Central memory CD4-positive, alpha-beta T cell (primary cell): Measurements from ENCODE around the gene RMND5B.
A peak's percentile ranks its signal among the peaks of the same experiment; 100 is the strongest.
"Not testable (repeated sequence)": the region's sequence is repeated elsewhere in the genome, so short reads cannot be mapped to it uniquely, and the experiment has no call there.

Experiments used
- DNase-seq: peaks from one replicate; pipeline ENCODE4 v3.0.0; 2022
- total RNA-seq, 3 experiments: gene quantifications; one replicate each; lab custom pipeline; 2026; lab: John Stamatoyannopoulos, UW

The RMND5B gene, protein sequence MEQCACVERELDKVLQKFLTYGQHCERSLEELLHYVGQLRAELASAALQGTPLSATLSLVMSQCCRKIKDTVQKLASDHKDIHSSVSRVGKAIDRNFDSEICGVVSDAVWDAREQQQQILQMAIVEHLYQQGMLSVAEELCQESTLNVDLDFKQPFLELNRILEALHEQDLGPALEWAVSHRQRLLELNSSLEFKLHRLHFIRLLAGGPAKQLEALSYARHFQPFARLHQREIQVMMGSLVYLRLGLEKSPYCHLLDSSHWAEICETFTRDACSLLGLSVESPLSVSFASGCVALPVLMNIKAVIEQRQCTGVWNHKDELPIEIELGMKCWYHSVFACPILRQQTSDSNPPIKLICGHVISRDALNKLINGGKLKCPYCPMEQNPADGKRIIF
- 23.9 to 28.2 (median 28.1) reads per million in 3 experiments for total RNA-seq

DNA sequence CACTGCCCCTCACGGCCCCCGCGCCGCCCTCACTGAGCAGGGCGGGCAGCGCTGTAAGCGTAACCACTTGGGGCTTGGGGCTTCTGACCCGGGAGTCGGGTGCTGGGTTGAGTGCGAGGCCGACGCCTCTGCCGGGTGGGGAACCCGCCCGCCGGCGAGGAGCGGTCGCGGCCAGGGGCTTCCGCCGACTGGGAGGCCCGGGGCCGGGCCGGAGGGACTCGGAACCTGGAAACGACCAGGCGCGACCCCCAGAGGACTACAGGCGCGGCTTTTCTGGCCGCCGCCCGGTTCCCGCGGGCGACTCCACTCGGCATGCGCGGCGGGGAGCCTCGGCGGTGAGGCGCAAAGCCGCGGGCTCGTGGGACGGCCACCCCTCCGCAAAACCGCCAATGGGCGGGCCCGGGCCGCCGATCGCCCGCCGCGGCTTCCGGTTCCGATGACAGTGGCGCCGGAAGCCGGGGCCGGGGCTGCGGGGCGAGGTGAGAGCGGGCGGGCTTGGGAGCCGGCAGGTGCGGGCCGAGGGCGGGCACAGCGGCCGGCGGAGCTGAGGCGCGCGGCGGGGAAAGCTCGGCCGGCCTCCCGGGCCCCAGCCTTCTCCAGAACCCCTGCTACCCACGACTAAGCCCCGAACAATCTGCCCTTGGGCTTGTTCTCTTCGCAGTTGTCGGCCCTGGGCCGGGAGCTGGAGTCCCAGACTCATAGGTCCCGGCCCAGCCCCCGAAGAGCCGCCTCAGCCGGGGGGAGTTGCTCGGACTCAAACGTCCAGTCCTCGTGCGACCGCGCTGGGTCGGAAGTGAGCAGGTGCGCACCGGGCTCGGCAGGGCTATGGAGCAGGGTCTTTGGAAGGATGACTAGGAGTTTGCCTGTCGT is at the start of gene RMND5B:
RMND5B (plus strand) TSS at position 439 of the 870 bp plus-strand sequence. CDS start 7,106 bp downstream, outside the sequence.
- DNase-seq = peak; percentile 80

DNA sequence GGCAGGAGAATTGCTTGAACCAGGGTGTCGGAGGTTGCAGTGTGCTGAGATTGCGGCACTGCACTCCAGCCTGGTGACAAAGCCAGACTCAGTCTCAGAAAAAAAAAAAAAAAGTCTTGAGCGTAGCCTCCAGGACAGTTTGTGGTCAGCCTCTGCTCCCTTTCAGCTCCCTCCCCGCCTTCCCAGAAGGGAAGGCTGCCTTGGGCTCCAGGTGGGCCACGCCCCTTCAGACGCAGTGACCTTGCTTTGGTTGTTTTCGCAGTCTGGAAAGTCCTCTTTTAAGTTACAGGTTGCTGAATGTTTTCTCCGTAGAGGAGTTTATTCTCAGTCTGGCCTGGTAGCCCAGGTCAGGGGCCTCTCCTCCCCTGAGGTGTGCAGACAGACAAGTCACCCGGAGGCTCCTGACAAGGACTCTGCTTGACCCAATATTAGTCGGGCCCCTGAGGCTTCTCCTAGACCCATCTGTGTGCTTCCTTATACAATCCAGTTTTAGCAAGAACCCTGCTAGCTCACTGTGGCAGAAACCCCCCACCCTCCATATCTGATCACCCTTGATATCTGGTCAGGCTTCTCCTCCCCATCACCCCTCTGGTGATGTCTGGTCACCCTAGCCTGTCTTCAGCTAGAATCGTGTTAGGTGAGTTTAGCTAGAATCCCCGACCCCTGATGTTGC is 49.1 kb upstream of the RMND5B start:
- no peak for DNase-seq

DNA sequence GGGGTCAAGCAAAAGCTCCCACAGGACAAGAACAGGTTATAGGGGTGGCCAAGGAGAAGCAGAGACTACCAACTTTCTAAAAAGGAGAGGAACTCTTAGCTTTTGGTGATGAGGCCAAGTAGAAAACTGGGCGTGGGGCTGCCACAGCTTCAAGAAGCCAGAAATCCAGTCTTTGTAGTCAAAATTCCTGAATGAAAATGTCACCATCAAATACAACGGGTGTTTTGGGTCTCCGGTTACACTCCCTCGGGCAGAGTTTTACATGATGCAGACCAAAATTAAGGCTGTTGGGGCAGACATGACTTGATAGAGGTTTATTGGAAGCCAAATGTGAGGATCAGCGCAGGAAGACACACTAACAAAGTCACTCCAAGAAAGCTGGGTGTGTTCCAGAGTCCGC is 46.9 kb upstream of the RMND5B start:
- no peak for DNase-seq

DNA sequence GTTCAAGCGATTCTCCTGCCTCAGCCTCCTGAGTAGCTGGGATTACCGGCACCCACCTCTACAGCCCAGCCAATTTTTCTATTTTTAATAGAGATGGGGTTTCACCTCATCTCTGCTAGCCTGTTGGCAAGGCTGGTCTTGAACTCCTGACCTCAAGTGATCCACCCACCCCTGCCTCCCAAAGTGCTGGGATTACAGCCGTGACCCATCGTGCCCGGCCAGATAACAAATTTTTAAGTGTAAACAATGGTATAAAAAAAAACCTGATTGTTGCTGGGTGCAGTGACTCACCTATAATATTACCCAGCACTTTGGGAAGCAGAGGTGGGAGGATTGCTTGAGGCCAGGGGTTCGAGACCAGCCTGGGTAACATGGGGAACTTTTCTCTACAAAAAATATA is 45.5 kb upstream of the RMND5B start:
- no peak for DNase-seq

DNA sequence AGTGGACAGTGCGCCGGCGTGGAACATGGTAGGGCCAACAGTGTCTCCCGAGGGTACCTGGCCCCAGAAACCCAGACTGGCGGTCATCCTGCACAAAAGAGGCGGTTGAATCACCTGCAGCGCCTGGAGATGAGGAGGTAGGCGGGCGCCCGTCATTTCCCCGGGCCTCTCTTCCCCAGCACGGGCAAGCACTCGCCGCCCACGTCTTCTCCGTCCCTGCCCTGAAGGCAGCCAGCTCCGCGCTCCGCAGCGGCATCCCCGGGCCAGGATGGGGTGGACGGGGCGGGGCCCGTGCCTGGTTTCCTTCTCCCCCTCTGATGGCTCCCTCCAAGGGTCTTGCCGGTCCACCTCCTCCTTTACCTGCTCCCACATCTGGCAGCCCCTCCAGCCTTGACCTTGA is 44.5 kb upstream of the RMND5B start:
- no peak for DNase-seq

DNA sequence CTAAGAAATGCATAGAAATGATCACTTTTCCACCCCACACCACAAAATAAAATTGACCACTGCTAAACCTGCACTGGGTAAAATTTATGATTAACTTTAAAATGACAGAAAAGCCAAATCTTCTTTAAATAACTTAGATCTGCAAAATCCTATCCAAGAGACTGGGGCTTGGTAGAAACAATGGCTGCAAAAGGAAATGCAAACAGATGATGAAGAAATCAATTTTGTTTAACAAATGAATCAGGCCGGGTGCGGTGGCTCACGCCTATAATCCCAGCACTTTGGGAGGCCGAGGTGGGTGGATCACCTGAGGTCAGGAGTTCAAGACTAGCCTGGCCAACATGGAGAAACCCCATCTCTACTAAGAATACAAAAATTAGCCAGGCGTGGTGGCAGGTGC is 43.6 kb upstream of the RMND5B start:
- not testable (repeated sequence) for DNase-seq

DNA sequence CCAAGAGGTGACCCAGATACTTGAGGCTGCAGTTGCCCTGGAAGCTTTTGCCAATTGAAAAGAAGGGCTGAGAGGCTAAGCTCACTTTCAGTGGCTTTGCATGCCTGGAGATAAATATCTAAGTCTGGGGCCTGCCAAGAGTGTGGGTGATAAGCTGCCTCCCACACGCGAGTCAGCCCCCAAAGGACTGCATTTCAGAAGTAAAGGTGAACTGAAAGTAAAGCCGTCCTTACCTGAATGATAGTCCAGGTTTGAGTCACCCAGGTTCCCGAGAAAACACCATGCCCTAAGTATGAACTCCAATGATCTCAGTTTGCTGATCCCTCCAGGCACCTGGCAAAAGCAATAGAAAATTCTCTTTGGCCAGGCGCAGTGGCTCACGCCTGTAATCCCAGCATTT is 40.0 kb upstream of the RMND5B start:
- DNase-seq = no peak

DNA sequence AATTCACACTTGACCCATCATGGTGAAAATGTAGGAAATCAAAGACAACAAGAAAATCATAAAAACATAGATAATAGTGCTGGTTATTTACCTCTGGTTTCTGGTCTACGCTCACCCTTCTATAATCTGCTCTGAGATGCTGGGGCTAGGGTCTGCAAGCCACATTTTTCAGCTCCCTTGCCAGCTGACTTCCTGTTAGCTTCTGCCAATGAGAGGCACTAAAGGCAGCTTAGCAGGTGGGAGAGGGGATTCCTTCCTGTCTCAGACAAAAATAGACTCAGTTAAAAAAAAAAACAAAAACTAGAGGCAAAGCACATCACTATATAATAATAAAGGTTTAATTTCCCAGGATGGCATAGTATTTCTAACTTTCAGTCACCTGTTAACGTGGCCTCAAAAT is 37.7 kb upstream of the RMND5B start:
- no peak for DNase-seq

DNA sequence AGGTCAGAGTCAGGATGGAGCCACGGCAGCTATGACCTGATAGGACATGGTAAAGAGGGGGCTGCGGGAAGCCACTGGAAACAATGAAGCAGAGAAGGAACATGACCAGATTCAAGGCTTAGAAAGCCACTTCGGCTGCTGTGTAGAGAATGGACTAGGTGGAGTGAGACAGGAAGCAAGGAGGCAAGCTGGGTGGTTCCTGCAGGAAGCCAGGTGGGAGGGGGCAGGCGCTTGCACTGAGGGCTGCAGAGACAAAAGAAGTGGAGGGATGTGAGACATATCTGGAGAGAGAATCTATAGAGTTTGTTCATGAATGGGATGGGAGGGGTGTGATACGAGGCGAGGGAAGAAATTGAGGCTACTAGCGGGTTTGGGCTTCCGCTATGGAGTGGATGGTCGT is 36.5 kb upstream of the RMND5B start:
- no peak for DNase-seq

DNA sequence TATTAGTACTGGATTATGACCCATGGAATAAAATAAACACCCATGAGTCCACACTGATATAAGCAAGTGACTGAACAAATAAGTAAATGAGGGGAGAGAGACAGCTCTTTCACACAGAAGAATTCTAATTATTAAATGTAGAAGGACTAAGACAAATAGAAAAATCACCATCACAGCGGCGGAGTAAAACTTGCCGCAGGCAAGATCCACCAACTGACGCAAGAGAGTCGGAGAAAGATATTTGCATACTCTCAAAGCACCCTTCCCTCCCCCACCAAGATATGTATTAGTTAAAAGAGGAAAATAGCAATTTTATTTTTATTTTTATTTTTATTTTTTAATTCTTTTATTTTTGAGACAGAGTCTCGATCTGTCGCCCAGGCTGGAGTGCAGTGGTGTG is 32.1 kb upstream of the RMND5B start:
- no peak for DNase-seq

DNA sequence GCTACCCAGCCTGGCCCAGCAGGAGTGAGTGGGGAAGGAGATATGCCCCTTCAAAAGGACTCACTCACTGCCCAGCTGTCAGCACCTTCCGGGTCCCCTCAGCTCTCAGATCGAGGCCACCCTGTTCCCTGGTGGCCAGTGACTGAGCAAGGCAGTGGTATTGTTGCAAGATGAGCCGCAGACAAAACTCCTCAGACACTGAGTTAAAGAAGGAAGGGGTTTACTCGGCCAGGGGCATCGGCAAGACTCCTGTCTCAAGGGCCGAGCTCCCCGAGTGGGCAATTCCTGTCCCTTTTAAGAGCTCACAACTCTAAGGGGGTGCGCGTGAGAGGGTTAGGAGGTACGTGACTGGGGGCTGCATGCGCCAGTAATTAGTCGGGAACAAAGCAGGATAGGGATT is 27.2 kb upstream of the RMND5B start:
- DNase-seq = no peak

DNA sequence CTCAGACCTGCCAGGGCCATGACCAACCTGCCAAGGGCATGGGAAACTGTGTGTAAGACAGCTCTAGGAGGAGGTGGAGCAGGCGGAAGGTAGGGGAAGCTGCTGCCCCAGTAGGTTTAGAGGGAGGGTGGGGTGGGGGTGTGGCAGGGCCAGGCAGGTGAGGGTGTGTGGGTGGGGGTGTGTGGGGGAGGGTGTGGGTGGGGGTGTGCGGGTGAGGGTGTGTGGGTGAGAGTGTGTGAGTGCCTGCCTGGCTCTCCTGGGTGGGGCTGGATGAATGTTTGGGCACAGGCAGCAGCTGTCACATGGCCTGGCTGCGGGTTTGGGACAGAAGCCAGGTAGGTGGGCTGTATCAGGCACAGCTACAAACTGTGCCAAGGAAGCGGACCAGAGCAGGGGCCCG is 26.3 kb upstream of the RMND5B start:
- no peak for DNase-seq

DNA sequence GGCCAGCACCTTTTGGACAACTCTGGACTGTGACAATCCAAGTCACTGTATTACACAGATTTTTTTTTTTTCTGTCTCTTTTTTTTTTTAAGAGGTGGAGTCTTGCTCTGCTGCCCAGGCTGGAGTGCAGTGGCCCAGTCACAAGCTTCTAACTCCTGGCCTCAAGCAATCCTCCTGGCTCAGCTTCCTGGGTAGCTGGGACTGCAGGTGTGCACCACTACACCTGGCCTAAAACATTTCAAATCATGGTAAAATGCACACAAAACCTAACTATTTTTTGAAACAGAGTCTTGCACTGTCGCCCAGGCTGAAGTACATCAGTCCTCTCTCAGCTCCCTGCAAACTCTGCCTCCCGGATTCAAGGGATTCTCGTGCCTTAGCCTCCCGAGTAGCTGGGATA is 24.7 kb upstream of the RMND5B start:
- no peak for DNase-seq

DNA sequence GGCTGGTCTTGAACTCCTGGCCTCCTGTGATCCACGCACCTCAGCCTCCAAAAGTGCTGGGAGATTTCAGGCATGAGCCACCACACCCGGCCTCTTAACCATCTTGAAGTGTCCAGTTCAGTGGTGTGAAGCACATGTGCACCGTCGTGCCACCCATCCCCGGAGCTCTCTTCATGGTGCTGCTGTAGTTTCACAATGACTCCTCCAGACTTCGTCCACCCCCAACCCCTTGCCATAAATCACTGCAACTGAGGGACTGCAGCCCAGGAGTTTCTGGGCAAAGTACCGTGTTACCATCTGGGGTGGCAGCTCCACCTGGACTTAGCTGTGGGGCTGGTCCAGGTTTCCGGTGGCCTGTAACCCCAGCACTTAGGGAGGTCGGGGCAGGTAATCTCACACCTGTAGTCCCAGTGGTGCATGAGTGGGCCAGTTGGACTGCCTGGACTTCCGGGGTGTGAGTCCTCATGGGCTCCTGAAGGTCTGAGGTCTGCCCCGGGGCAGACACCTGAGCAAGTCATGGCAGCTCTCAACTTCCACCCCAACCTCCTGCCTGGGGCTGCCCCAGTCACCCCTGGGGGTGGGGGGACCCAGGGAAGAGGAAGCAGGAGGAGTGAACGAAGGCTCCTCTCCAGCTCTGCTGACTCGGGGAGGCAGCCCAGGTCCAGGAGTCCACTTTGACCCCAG is 24.1 kb upstream of the RMND5B start:
- no peak for DNase-seq

DNA sequence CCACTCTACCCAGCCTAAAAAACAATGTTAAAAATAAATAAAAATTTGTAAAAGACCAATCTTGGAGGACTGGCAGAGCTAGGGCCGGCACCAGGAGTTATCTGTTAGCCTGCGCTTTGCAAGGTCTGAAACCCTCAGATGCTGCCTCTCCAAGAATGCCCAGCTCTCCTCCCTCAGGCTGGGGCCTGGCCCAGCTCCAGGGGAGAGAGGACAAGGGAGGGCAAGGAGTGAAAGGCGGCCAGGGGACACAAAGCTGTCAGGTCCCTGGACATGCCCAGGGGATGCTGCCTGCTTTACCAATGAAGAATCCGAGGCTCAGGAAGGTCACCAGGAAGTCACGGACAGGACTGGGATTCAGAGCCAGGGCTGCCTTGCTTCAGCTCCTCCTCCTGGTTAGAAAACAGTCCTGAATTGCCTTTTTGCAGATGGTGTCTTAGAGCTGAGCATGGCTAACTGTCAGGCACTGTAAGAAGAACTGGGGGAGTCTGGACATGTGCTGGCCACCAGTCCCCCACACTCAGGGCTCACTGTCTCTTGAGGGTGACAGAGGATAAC is 23.0 kb upstream of the RMND5B start:
- no peak for DNase-seq

DNA sequence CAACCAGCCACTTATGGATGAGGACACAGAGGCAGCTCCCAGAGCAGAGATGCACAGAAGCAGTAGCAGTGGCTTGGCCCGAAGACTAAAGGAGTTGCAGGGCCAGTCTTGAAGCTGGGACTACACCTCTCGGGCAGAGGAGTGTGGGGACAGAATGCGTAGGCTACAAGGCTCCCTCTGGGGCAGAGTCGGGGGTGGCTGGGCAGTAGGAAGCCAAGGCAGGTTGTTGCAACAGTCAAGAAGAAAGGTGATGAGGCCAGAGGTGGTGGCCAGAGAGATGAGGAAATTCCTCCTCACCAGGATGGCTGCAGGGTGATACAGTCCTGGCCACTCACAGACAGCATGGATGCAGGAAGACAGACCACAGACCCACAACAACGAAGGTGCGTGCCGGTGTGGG is 22.4 kb upstream of the RMND5B start:
- DNase-seq = no peak

DNA sequence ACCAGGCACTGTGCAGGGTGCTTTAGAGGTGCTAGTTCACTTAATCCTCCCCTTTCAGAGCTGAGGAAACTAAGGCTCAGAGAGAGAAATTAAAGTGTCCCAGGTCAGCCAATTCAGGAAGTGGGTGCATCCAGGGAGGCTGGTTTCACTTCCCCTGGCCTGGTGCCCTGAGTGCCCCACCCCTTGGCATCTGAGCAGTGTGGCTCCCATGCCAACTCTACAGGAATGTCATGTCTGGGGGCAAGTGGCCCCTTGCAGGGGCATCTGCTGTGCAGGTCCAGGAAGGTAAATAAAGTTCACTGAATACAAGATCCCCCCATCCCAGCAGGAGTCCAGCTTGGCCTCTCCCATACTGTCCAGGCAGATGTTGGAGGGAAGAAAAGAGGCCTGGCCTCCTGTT is 21.8 kb upstream of the RMND5B start:
- no peak for DNase-seq

DNA sequence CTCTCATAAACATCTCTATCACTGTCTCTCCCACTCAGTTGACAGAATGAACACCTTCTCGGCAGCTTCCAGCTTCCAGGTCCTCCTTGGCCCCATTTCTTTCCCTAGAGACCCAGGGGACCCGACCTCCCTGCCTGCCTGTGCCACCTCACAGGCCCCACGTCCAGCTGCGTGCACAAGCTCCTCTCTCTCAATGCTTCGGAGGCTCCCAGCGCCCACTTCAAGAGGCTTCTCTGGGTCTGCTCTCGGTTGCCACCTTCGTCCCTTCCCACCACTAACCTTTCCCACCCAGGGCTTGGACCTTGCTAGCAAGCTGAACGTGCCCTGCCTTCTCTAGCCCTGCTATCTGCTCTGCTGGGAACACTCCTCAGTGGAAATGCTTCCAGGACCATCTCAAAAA is 20.3 kb upstream of the RMND5B start:
- no peak for DNase-seq

DNA sequence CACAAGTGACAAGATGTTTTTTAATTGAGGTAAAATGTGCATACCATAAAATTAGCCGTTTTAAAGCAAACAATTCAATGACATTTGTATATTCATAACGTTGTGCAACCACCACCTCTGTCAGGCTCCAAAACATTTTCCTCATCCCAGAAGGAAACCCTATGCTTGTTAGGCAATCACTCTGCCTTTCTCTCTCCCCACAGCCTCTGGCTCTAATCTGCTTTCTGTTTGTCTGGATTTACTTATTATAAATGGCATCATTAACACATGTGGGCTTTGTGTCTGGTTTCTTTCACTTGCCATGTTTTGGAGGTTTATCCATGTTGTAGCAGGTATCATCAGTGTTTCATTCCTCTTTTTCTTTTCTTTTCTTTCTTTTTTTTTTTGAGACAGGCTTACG is 18.9 kb upstream of the RMND5B start:
- no peak for DNase-seq

DNA sequence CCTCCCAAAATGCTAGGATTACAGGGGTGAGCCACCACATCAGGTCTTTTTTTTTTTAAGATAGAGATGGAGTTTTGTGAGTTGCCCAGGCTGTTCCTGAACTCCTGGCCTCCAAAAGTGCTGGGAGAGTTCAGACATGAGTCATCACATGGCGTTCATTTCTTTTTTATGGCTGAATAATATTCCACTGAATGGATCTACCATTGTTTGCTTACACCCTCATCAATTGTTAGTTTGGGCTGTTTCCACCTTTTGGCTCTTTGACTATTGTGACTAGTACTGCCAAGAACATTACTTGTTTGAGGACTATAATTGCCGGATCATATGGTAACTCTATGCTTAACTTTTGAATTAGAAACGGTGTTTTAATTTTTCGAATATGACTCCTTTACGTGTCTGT is 18.3 kb upstream of the RMND5B start:
- no peak for DNase-seq

DNA sequence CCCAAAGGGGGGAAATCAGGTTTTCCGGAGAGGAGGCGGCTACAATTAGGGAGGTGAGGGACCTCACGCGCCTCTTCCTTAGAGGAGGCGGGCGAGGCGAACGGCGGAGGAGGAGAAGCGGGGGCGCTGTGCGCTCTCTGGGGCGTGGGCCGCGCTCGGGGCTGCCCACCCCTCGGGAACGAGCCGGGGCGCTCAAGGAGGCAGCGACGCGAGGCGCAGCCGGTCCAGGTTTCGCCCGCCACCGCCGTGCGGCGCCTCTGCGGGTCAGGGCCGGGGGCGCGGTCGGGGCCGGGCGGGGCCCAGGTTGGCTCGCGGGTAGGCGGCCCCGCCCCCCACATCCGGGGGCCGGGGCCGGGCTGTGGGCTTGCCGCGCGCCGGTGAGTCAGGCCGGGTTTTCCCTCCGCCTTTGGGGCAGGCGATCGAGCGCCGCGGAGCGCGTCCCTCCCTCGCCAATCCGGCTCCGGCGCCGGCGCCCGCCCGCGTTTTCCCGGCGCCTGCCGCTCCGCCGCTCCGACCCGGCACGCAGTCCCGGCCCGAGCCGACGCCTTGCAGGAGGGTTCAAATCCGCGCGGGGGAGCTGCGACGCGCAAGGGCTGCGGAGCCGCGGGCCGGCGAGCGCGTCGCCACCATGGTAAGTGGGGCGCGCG is 17.6 kb upstream of the RMND5B start, which contains the start of gene N4BP3:
N4BP3 (plus strand) TSS at position 392 of the 647 bp plus-strand sequence. CDS start 6,052 bp downstream, outside the sequence.
- peak; percentile 78 for DNase-seq

DNA sequence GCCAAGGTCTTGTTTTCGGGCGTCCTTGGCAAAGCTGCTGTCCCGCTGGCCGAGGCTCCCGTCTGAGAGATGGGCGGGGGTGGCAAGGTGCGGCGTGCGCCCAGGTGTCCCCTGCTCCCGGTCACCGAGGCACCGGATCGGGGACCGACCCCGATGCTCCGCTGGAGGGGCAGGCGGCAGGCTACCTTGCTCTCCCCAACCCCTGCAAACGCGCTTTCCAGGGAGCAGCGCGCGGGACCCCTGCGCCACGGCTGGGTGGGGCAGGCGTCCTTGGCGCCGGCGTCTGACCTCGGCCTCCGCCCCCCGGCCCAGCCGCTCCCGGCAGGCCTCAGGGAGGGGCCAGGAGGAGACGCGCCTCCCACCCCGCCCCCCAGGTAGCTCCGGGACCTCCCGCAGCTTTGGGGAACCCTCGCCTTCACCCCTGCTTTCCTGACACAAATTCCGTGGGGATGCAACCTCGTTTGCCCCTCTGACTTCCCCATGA is 16.9 kb upstream of the RMND5B start:
- DNase-seq = no peak
